Testis (tissue), 3 donors: ENCODE results near the gene P2RY14. TPM values are rescaled to one million over a fixed set of nuclear protein-coding genes. Genes with fewer than 3 reads are reported as not detected.

ENCODE experiments used
- DNase-seq: peaks from one replicate; pipeline ENCODE4 v3.0.0-alpha.2; 2019
- H3K27ac ChIP-seq, 2 donors: fragments of 200-600 bp; sonication (generic); one replicate each; pipeline ENCODE4 v1.5.1; 2019
- H3K27me3 ChIP-seq: fragments of 200-600 bp; sonication (generic); one replicate; pipeline ENCODE4 v1.5.1; 2019
- H3K36me3 ChIP-seq: fragments of 200-600 bp; sonication (generic); one replicate; pipeline ENCODE4 v1.5.1; 2017; ENCODE audit warnings: low read depth; ENCODE audit errors: missing control alignments
- H3K4me1 ChIP-seq: fragments of 200-600 bp; sonication (generic); one replicate; pipeline ENCODE4 v1.5.1; 2019
- H3K4me3 ChIP-seq, 2 donors: fragments of 200-600 bp; sonication (generic); one replicate each; pipeline ENCODE4 v1.5.1; 2017 to 2019
- H3K9me3 ChIP-seq: fragments of 200-600 bp; sonication (generic); one replicate; pipeline ENCODE4 v1.5.1; 2017
- POLR2A ChIP-seq: fragments of 450-650 bp; IDR thresholded peaks from one replicate; pipeline ENCODE4 v1.6.1; 2017; ENCODE audit warnings: antibody characterized with exemption, mild to moderate bottlenecking, moderate library complexity
- WGBS, 2 donors: methylation state at CpG; one replicate each; pipeline ENCODE4 v1.1.5; 2018; 5-methylcytosine and 5-hydroxymethylcytosine counted together
- intact Hi-C: fragments of 100-400 bp; cut with DNase I; formaldehyde crosslinking; loops from one replicate; pipeline ENCODE4 v1.15.1; 2023; ENCODE audit warnings: low total_unique reads
- polyA plus RNA-seq: library from polyadenylated mRNA; stranded (reverse); fragments of 350-450 nt; fragmentation: Illumina TruSeq; extraction: RNeasy Lipid Tissue Mini Kit (QIAGEN cat#74804); gene quantifications from one replicate; pipeline ENCODE4 v1.2.3, GENCODE V29; 2014; ENCODE audit warnings: low read depth, low replicate concordance; ENCODE audit not compliant: insufficient read depth
- total RNA-seq, 2 donors: library from RNA; depleted of rRNA; stranded (reverse); fragments of >200 nt; gene quantifications; one replicate each; pipeline ENCODE4 v1.2.3, GENCODE V29; 2016
- TF ChIP-seq, protein P1 (sequence below), 3 experiments: fragments of 450-650 bp in 2 of 3; fragments of 200-600 bp in 1 of 3; sonication (generic) in 1 of 3; IDR thresholded peaks; one replicate each; pipeline ENCODE4 v1.5.1; 2016 to 2019; ENCODE audit warnings: antibody characterized with exemption in 3 of 3, mild to moderate bottlenecking in 2 of 3, moderate library complexity in 1 of 3

Gene P2RY14
- total and polyA plus RNA-seq, 3 donors from 2014 or later = 0.47 to 0.79 (median 0.50) TPM

DNA sequence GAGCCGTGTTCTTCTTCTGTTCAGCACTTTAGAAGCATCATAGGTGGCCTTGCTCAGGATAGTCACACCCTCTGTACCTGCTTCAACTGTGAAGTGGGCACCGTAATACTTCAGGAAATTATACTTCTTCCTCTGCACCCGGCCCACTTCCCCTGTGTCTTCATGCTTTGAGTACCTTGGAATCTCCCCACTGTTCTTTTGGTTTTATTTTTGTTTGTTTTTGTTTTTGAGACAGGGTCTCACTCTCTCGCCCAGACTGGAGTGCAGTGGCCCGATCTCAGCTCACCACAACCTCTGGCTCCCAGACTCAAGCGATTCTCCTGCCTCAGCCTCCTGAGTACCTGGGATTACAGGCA, 1.7 kb downstream of the P2RY14 start:
- H3K4me1 ChIP-seq = no peaks in the 10 kb centered on the region
- H3K9me3 ChIP-seq = no peaks in the 10 kb centered on the region
- TF ChIP-seq POLR2A = no peak
- TF ChIP-seq, protein P1, sequence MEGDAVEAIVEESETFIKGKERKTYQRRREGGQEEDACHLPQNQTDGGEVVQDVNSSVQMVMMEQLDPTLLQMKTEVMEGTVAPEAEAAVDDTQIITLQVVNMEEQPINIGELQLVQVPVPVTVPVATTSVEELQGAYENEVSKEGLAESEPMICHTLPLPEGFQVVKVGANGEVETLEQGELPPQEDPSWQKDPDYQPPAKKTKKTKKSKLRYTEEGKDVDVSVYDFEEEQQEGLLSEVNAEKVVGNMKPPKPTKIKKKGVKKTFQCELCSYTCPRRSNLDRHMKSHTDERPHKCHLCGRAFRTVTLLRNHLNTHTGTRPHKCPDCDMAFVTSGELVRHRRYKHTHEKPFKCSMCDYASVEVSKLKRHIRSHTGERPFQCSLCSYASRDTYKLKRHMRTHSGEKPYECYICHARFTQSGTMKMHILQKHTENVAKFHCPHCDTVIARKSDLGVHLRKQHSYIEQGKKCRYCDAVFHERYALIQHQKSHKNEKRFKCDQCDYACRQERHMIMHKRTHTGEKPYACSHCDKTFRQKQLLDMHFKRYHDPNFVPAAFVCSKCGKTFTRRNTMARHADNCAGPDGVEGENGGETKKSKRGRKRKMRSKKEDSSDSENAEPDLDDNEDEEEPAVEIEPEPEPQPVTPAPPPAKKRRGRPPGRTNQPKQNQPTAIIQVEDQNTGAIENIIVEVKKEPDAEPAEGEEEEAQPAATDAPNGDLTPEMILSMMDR (IDR thresholded peaks at IDR 0.05) = no peak
- intact Hi-C loops = no loop called here
- no peak for DNase-seq
- no peaks in the 10 kb centered on the region for H3K27me3 ChIP-seq
- H3K27ac ChIP-seq = no peak overlapping the region
- H3K36me3 ChIP-seq = no peaks in the 10 kb centered on the region
- WGBS, 2 donors = 89% methylated on average over 6 of the region's 6 CpGs
- H3K4me3 ChIP-seq = no peak overlapping the region

DNA sequence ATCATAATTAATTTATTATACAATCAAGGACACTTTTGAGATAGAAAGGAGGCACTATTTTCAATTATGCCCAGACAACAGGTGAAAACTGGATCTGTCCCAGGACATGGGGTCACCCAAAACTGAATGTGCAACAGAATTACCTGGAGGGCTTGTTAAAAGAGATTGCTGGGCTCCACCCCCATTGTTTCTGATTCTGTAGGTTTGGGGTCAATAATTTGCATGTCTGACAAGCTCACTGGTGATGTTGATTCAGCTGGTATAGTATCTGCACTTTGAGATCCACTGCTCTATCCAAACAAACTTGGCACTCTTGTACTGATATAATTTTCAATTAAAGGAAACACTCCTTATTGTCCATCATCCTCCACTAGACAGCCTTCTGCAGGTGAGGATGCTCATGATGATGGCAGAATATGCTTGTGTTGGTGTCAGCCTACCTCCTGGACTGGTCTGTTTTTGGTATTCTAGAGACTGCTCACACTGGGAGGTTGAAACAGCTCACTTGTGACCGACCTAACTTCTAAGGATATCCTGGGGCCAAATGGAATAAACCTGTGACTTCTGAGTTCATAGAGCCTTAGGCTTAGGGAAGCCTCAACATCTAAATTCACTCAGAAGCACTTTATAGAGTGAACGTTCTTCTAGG, 2.2 kb downstream of the P2RY14 start:
- Histone ChIP-seq H3K4me1 (no peaks in the 10 kb centered on the region), H3K27ac (no peak overlapping the region), H3K4me3 (no peak overlapping the region), H3K9me3 (no peaks in the 10 kb centered on the region), H3K36me3 (no peaks in the 10 kb centered on the region), H3K27me3 (no peaks in the 10 kb centered on the region)
- no peak for DNase-seq
- WGBS, 2 donors = 87 to 90% methylated on average over 2 of the region's 2 CpGs
- intact Hi-C loops = no loop called here
- TF ChIP-seq, protein P1 (IDR thresholded peaks at IDR 0.05) = no peak
- TF ChIP-seq POLR2A = no peak

DNA sequence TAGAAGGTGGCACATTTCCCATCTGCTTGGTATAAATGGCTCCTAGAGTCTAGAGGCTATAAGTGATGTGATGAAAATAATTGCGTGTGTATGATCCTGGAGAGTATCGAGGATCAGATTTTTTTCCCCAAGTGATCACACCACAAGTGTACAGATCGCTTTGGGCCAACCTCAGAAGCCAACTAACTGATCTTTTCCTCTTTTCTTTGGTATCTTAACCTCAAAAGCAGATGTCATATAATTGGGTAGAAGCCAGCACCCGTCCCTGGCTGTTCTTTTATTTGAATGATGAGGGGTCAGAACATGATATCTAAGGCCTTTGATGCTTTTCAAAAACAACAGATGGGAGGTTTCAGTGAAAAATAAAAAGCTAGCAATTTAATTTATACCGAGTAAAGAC, 3.3 kb downstream of the P2RY14 start:
- no peak for DNase-seq
- no peak overlapping the region for H3K27ac ChIP-seq
- TF ChIP-seq, protein P1 (IDR thresholded peaks at IDR 0.05) = no peak
- H3K4me1 ChIP-seq = no peaks in the 10 kb centered on the region
- WGBS, 2 donors = 72 to 80% methylated on average over 5 of the region's 5 CpGs
- intact Hi-C loops = no loop called here
- H3K4me3 ChIP-seq = no peak overlapping the region
- H3K9me3 ChIP-seq = no peaks in the 10 kb centered on the region
- H3K27me3 ChIP-seq = no peaks in the 10 kb centered on the region
- H3K36me3 ChIP-seq = no peaks in the 10 kb centered on the region

DNA sequence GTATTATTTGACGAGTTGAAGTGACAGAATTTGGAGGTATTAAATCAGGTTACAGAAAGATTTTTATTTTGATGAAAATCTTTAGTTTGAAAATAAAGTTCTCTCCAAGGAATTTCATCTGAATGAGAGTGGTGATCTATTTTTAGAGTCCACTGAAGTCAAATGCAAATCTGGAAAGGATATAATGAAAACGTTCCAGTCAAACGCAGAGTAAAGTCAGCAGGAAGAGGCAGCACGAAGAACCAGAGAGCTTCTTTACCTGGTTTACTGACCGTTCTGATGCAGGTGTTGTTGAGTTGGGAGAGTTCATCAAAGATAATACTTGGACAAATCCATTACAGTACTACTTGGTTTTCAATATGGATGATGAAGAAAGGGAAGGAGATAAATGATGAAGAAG, 8.7 kb downstream of the P2RY14 start:
- WGBS, 2 donors = 66 to 68% methylated on average over 5 of the region's 5 CpGs
- TF ChIP-seq, protein P1 (IDR thresholded peaks at IDR 0.05) = no peak
- no peak for TF ChIP-seq POLR2A
- Histone ChIP-seq H3K27ac (no peak overlapping the region), H3K4me3 (no peak overlapping the region), H3K4me1 (no peaks in the 10 kb centered on the region), H3K9me3 (no peaks in the 10 kb centered on the region), H3K36me3 (no peaks in the 10 kb centered on the region), H3K27me3 (no peaks in the 10 kb centered on the region)
- no peak for DNase-seq
- intact Hi-C loops = no loop called here
